ENCODE data around the gene CCHCR1. TPM values are rescaled to one million over a fixed set of nuclear protein-coding genes. Genes with fewer than 3 reads are reported as not detected.

CCHCR1 gene
- total and polyA plus RNA-seq, 7 experiments from 2014 or later, result 6.9 to 46.4 (median 24.2) TPM

- POLR2A ChIA-PET, result no interaction called here
- ATAC-seq, result no peak
- H3K9me3 Mint-ChIP-seq, result no peaks in the 10 kb centered on the region
These were observed 26.9 kb downstream of the CCHCR1 start for GRCh38 chr6:31130751-31131150.

GRCh38 chr6:31129130-31129529 is 28.5 kb downstream of the CCHCR1 start:
- CTCF ChIA-PET, result interaction anchor here (1.1 to 6.5 kb wide), 3 partner anchors 10 to 42 kb away, joined by 3 to 30 read pairs (median 4); no protein-coding TSS in a partner anchor
- Histone ChIP-seq H3K27me3 (ENCODE audit: control insufficient read depth in 2 of 2, insufficient read depth in 2 of 2, low read length in 2 of 2) (no peaks in the 10 kb centered on the region), H3K4me1 (ENCODE audit: control insufficient read depth in 2 of 2, insufficient read depth in 2 of 2, low read length in 2 of 2) (no peaks in the 10 kb centered on the region), H3K36me3 (ENCODE audit: control insufficient read depth in 2 of 3, insufficient read depth in 3 of 3, low read length in 3 of 3) (no peaks in the 10 kb centered on the region), H3K27ac (ENCODE audit: low read depth, low read length) (no peak overlapping the region), H3K9me3 (ENCODE audit: control insufficient read depth in 2 of 3, low read length in 3 of 3) (no peaks in the 10 kb centered on the region), H3K4me3 (ENCODE audit: low read length) (no peak overlapping the region)
- no peak overlapping the region for H3K4me3 Mint-ChIP-seq
- no peak overlapping the region for H3K27ac Mint-ChIP-seq
- peaks cover 5 to 7% (median 6%) of the 10 kb centered on the region in 7 donors for H3K4me1 Mint-ChIP-seq
- ATAC-seq (no peak), DNase-seq (no peak)
- H3K36me3 Mint-ChIP-seq, result no peaks in the 10 kb centered on the region
- no peaks in the 10 kb centered on the region for H3K9me3 Mint-ChIP-seq
- peaks cover 0 to 17% (median 5%) of the 10 kb centered on the region in 5 donors for H3K27me3 Mint-ChIP-seq
- POLR2A ChIA-PET, result interaction anchor here (0.7 to 0.9 kb wide), 4 partner anchors 9 to 42 kb away, joined by 3 read pairs; partner anchors contain the start of gene CDSN
- intact Hi-C loops (cut with micrococcal nuclease), result loop anchor here in 1 of 2 donors (2.0 kb wide), 1 partner anchor 42 kb away; no protein-coding TSS in a partner anchor

More at GRCh38 chr6:31130751-31131150, 26.9 kb downstream of the CCHCR1 start:
- H3K4me3 ChIP-seq (ENCODE audit: low read length), result no peak overlapping the region
- CTCF ChIA-PET, result interaction anchor here (1.0 to 6.5 kb wide), 4 partner anchors 14 to 66 kb away, joined by 3 to 30 read pairs (median 4); no protein-coding TSS in a partner anchor
- DNase-seq, result no peak
- H3K27me3 ChIP-seq (ENCODE audit: control insufficient read depth in 2 of 2, insufficient read depth in 2 of 2, low read length in 2 of 2), result no peaks in the 10 kb centered on the region
- intact Hi-C loops (cut with micrococcal nuclease), result no loop called here
- H3K36me3 Mint-ChIP-seq, result no peaks in the 10 kb centered on the region
- peaks cover 4 to 7% (median 6%) of the 10 kb centered on the region in 7 donors for H3K4me1 Mint-ChIP-seq
- no peak overlapping the region for H3K27ac ChIP-seq (ENCODE audit: low read depth, low read length)
- H3K27me3 Mint-ChIP-seq, result peaks cover 0 to 17% (median 5%) of the 10 kb centered on the region in 5 donors
- no peaks in the 10 kb centered on the region for H3K36me3 ChIP-seq (ENCODE audit: control insufficient read depth in 2 of 3, insufficient read depth in 3 of 3, low read length in 3 of 3)
- no peaks in the 10 kb centered on the region for H3K4me1 ChIP-seq (ENCODE audit: control insufficient read depth in 2 of 2, insufficient read depth in 2 of 2, low read length in 2 of 2)
- no peaks in the 10 kb centered on the region for H3K9me3 ChIP-seq (ENCODE audit: control insufficient read depth in 2 of 3, low read length in 3 of 3)
- peak overlapping the region in 1 of 9 donors; percentile 50 for H3K27ac Mint-ChIP-seq
- H3K4me3 Mint-ChIP-seq, result no peak overlapping the region

DNA sequence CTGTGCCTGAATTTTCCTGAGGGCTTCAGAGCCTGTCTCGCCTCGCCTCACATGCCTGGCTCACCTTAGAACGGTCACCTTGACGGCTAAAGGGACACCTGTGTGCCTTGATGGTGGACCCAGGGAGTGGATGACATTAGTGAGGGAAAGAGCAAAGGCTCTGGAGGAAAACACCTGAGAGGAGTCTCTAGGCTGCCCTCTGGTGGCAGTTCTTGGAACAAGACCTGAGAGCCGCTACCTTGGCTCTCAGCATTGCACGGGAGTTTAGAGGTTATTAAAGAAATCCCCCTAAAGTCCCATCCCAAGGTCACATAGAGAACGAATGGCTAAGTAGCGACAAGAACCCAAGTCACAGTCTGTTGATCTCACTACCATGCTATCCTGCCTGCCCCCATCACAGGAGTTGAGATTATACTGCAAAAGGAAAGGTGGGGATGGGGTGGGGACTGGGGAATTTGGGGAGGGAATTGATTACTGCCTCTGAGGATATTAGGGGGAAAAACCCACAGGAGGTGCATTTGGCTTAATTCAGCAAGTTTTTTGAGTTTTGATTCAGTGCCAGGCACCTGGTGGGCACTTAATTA is 29.4 kb downstream of the CCHCR1 start:
- H3K36me3 Mint-ChIP-seq, result no peaks in the 10 kb centered on the region
- ATAC-seq (peak; percentile 87), DNase-seq (peak; percentile 29 to 79 (median 55))
- peaks cover 5 to 8% (median 6%) of the 10 kb centered on the region in 7 donors for H3K4me1 Mint-ChIP-seq
- Histone ChIP-seq H3K4me1 (ENCODE audit: control insufficient read depth in 2 of 2, insufficient read depth in 2 of 2, low read length in 2 of 2) (no peaks in the 10 kb centered on the region), H3K27me3 (ENCODE audit: control insufficient read depth in 2 of 2, insufficient read depth in 2 of 2, low read length in 2 of 2) (no peaks in the 10 kb centered on the region), H3K9me3 (ENCODE audit: control insufficient read depth in 2 of 3, low read length in 3 of 3) (no peaks in the 10 kb centered on the region), H3K4me3 (ENCODE audit: low read length) (no peak overlapping the region), H3K36me3 (ENCODE audit: control insufficient read depth in 2 of 3, insufficient read depth in 3 of 3, low read length in 3 of 3) (no peaks in the 10 kb centered on the region), H3K27ac (ENCODE audit: low read depth, low read length) (no peak overlapping the region)
- no peak overlapping the region for H3K4me3 Mint-ChIP-seq
- ChIA-PET CTCF (interaction anchor here (0.7 to 6.5 kb wide), 5 partner anchors 9 to 48 kb away, joined by 3 to 30 read pairs (median 4); no protein-coding TSS in a partner anchor), POLR2A (interaction anchor here (0.7 to 1.5 kb wide), 2 partner anchors 8 to 34 kb away, joined by 3 to 4 read pairs; partner anchors contain the start of gene CDSN)
- intact Hi-C loops (cut with micrococcal nuclease), result loop anchor here (1.0 to 2.0 kb wide), 4 partner anchors 9 to 213 kb away; no protein-coding TSS in a partner anchor
- no peaks in the 10 kb centered on the region for H3K9me3 Mint-ChIP-seq
- H3K27me3 Mint-ChIP-seq, result peaks cover 0 to 17% (median 5%) of the 10 kb centered on the region in 5 donors
- H3K27ac Mint-ChIP-seq, result peak overlapping the region in 2 of 9 donors; percentile 0 to 1

- H3K27me3 ChIP-seq (ENCODE audit: control insufficient read depth in 2 of 2, insufficient read depth in 2 of 2, low read length in 2 of 2), result no peaks in the 10 kb centered on the region
- H3K27me3 Mint-ChIP-seq, result peaks cover 0 to 17% (median 5%) of the 10 kb centered on the region in 5 donors
- no peak overlapping the region for H3K4me3 ChIP-seq (ENCODE audit: low read length)
- intact Hi-C loops (cut with micrococcal nuclease), result no loop called here
- peaks cover 5 to 12% (median 6%) of the 10 kb centered on the region in 7 donors for H3K4me1 Mint-ChIP-seq
- ATAC-seq (no peak), DNase-seq (no peak)
- H3K27ac ChIP-seq (ENCODE audit: low read depth, low read length), result no peak overlapping the region
- no peaks in the 10 kb centered on the region for H3K36me3 ChIP-seq (ENCODE audit: control insufficient read depth in 2 of 3, insufficient read depth in 3 of 3, low read length in 3 of 3)
- no peaks in the 10 kb centered on the region for H3K4me1 ChIP-seq (ENCODE audit: control insufficient read depth in 2 of 2, insufficient read depth in 2 of 2, low read length in 2 of 2)
- no peaks in the 10 kb centered on the region for H3K9me3 Mint-ChIP-seq
- no peaks in the 10 kb centered on the region for H3K36me3 Mint-ChIP-seq
- no peaks in the 10 kb centered on the region for H3K9me3 ChIP-seq (ENCODE audit: control insufficient read depth in 2 of 3, low read length in 3 of 3)
- no peak overlapping the region for H3K27ac Mint-ChIP-seq
- H3K4me3 Mint-ChIP-seq, result no peak overlapping the region
- POLR2A ChIA-PET, result interaction anchor here (0.6 to 1.5 kb wide), 2 partner anchors 33 to 46 kb away, joined by 3 to 4 read pairs; no protein-coding TSS in a partner anchor
- CTCF ChIA-PET, result interaction anchor here (0.5 to 6.5 kb wide), 8 partner anchors 10 to 1224 kb away, joined by 3 to 30 read pairs (median 4); partner anchors contain the start of gene PSORS1C1
These were observed 31.0 kb downstream of the CCHCR1 start for GRCh38 chr6:31126396-31127175.

DNA sequence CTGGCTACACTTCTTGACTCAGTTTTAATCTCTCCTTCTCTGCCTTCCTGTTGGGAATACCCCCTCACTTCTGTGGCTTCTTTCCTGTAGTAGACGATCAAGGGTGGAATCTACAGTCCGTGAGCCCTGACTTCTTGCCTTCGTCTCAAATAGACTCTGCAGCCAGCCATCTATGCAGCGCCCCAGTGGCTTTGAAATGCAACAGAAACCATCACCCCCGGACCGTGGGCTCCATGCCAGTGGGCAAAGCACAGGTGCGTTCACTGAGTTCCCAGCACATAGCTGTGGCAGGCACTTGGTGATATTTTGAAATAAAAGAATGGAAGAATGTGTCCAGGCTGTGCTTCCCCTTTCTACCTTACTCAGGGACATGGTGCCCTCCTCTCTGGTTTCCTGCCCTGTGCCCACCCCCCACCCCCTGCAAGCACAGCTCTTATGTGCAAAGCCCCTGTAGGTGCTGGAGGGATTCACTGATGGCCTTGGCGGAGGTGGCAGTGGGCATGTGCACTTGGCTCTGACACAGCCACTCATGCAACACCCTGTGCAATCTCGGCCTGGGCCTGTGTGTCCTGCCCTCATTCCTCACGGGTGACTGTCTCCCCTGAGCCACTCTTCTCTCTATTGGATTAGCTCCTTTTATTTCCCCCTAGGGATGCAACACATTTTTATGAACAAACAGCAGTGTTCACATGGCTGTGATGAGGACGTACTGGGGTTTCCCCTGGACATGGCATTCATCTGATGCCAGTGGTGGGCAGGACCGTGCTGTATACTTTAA is 31.8 kb downstream of the CCHCR1 start:
- Histone ChIP-seq H3K4me1 (ENCODE audit: control insufficient read depth in 2 of 2, insufficient read depth in 2 of 2, low read length in 2 of 2) (no peaks in the 10 kb centered on the region), H3K27me3 (ENCODE audit: control insufficient read depth in 2 of 2, insufficient read depth in 2 of 2, low read length in 2 of 2) (no peaks in the 10 kb centered on the region), H3K27ac (ENCODE audit: low read depth, low read length) (no peak overlapping the region), H3K4me3 (ENCODE audit: low read length) (no peak overlapping the region), H3K36me3 (ENCODE audit: control insufficient read depth in 2 of 3, insufficient read depth in 3 of 3, low read length in 3 of 3) (no peaks in the 10 kb centered on the region), H3K9me3 (ENCODE audit: control insufficient read depth in 2 of 3, low read length in 3 of 3) (no peaks in the 10 kb centered on the region)
- ChIA-PET POLR2A (interaction anchor here (0.6 kb wide), 1 partner anchor 45 kb away, joined by 3 read pairs; no protein-coding TSS in a partner anchor), CTCF (interaction anchor here (0.6 to 6.5 kb wide), 12 partner anchors 8 to 485 kb away, joined by 3 to 30 read pairs (median 4); partner anchors contain the start of gene PSORS1C1)
- Mint-ChIP-seq H3K27me3 (peaks cover 0 to 17% (median 5%) of the 10 kb centered on the region in 5 donors), H3K27ac (no peak overlapping the region), H3K4me3 (no peak overlapping the region), H3K36me3 (no peaks in the 10 kb centered on the region), H3K4me1 (peaks cover 5 to 12% (median 6%) of the 10 kb centered on the region in 7 donors), H3K9me3 (no peaks in the 10 kb centered on the region)
- ATAC-seq, result no peak
- intact Hi-C loops (cut with micrococcal nuclease), result no loop called here
- no peak for DNase-seq

DNA sequence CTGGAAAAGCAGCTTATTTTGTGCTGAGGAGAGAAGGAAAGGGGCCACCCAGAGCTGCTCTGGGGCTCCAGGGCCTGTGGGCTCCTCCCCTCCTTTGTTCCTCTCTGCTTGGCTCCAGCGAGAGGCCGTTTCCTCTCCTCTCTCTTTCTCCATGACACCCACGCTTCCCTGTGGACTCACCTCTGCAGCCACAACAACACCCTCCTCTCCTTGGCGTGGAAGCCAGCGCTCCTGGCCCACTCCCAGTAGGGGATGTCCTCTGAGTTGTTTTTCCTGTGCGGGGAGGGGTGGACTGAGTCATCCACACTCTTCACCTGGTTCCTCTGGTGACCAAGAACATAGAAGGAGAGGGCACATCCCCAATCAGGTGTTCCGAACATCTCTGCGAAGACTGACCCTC is 32.4 kb downstream of the CCHCR1 start:
- Histone ChIP-seq H3K27ac (ENCODE audit: low read depth, low read length) (no peak overlapping the region), H3K9me3 (ENCODE audit: control insufficient read depth in 2 of 3, low read length in 3 of 3) (no peaks in the 10 kb centered on the region), H3K4me3 (ENCODE audit: low read length) (no peak overlapping the region), H3K27me3 (ENCODE audit: control insufficient read depth in 2 of 2, insufficient read depth in 2 of 2, low read length in 2 of 2) (no peaks in the 10 kb centered on the region), H3K4me1 (ENCODE audit: control insufficient read depth in 2 of 2, insufficient read depth in 2 of 2, low read length in 2 of 2) (no peaks in the 10 kb centered on the region), H3K36me3 (ENCODE audit: control insufficient read depth in 2 of 3, insufficient read depth in 3 of 3, low read length in 3 of 3) (no peaks in the 10 kb centered on the region)
- intact Hi-C loops (cut with micrococcal nuclease), result no loop called here
- CTCF ChIA-PET, result interaction anchor here (0.9 to 1.4 kb wide), 3 partner anchors 9 to 245 kb away, joined by 3 to 4 read pairs (median 3); no protein-coding TSS in a partner anchor
- Mint-ChIP-seq H3K36me3 (no peaks in the 10 kb centered on the region), H3K9me3 (no peaks in the 10 kb centered on the region), H3K4me3 (no peak overlapping the region), H3K27me3 (peaks cover 0 to 17% (median 5%) of the 10 kb centered on the region in 5 donors), H3K27ac (no peak overlapping the region), H3K4me1 (peaks cover 5 to 12% (median 6%) of the 10 kb centered on the region in 7 donors)
- POLR2A ChIA-PET, result no interaction called here
- no peak for ATAC-seq
- no peak for DNase-seq
